ENCODE measurements around the gene HDAC4.

The HDAC4 gene

GRCh38 chr2:239425631-239426030, 24.8 kb upstream of the HDAC4 start:
- DNase-seq: no peak

- no peak for DNase-seq
These were observed 23.7 kb upstream of the HDAC4 start for GRCh38 chr2:239424337-239425045.

GRCh38 chr2:239423551-239423950, 22.7 kb upstream of the HDAC4 start:
- DNase-seq: no peak

- DNase-seq: no peak
These were observed 21.0 kb upstream of the HDAC4 start for GRCh38 chr2:239421851-239422250.

GRCh38 chr2:239420082-239420481, 19.3 kb upstream of the HDAC4 start:
- no peak for DNase-seq

GRCh38 chr2:239418918-239419317, 18.1 kb upstream of the HDAC4 start:
- no peak for DNase-seq

- peak; percentile 4 for DNase-seq
These were observed 12.2 kb upstream of the HDAC4 start for GRCh38 chr2:239412905-239413603.

GRCh38 chr2:239411549-239412319, 10.9 kb upstream of the HDAC4 start:
- DNase-seq: no peak

GRCh38 chr2:239411117-239411516, 10.3 kb upstream of the HDAC4 start:
- no peak for DNase-seq

GRCh38 chr2:239409976-239410375, 9.2 kb upstream of the HDAC4 start:
- no peak for DNase-seq

- no peak for DNase-seq
These were observed 6.3 kb upstream of the HDAC4 start for GRCh38 chr2:239407112-239407511.

- DNase-seq: no peak
These were observed 5.6 kb upstream of the HDAC4 start for GRCh38 chr2:239406316-239406995.

GRCh38 chr2:239405071-239405470, 4.3 kb upstream of the HDAC4 start:
- no peak for DNase-seq

GRCh38 chr2:239402666-239403065, 1.8 kb upstream of the HDAC4 start:
- DNase-seq: no peak

- no peak for DNase-seq
These were observed 1.0 kb upstream of the HDAC4 start for GRCh38 chr2:239401881-239402233.

- DNase-seq: peak; percentile 100
These were observed 454 bp upstream of the HDAC4 start for GRCh38 chr2:239401067-239401880.

GRCh38 chr2:239399921-239400595, 762 bp downstream of the HDAC4 start:
- no peak for DNase-seq

GRCh38 chr2:239399433-239399920, 1.3 kb downstream of the HDAC4 start:
- peak; percentile 57 for DNase-seq

- no peak for DNase-seq
These were observed 2.3 kb downstream of the HDAC4 start for GRCh38 chr2:239398521-239398921.

GRCh38 chr2:239397931-239398471, 2.8 kb downstream of the HDAC4 start:
- DNase-seq: no peak

Data from CD4-positive, alpha-beta T cell treated with Interleukin-12 subunit alpha and Interleukin-12 subunit beta, for 1 hour (primary cell).